Kidney epithelial cell (primary cell): ENCODE results near the gene CMYA5. TPM values are rescaled to one million over a fixed set of nuclear protein-coding genes. Genes with fewer than 3 reads are reported as not detected.

Experiments used
- DNase-seq: peaks from one replicate; pipeline ENCODE4 v3.0.0-alpha.2; 2010; ENCODE audit warnings: low read depth
- H3K27me3 ChIP-seq: 2 replicates; pipeline ENCODE4 v1.6.0; 2011; ENCODE audit warnings: low read length; ENCODE audit not compliant: control insufficient read depth, insufficient read depth
- H3K36me3 ChIP-seq: 2 replicates; pipeline ENCODE4 v1.5.1; 2011; ENCODE audit warnings: low read length; ENCODE audit not compliant: control insufficient read depth, insufficient read depth
- H3K4me3 ChIP-seq: 2 replicates; pipeline ENCODE4 v1.5.1; 2011; ENCODE audit warnings: low read depth, mild to moderate bottlenecking, control low read depth, low read length
- total RNA-seq: library from RNA; depleted of rRNA; stranded (reverse); fragments of >200 nt; gene quantifications from 2 replicates; pipeline ENCODE4 v1.2.3, GENCODE V29; 2015
- TF ChIP-seq, protein P1 (sequence below): IDR thresholded peaks from 2 replicates; pipeline ENCODE4 v1.5.1; 2011; ENCODE audit warnings: mild to moderate bottlenecking, moderate library complexity, low read length, control low read depth, inconsistent platforms; ENCODE audit not compliant: insufficient read depth, poor library complexity, severe bottlenecking

Gene CMYA5
- total RNA-seq, 1 donor from 2014 or later = 0.96 TPM

DNA sequence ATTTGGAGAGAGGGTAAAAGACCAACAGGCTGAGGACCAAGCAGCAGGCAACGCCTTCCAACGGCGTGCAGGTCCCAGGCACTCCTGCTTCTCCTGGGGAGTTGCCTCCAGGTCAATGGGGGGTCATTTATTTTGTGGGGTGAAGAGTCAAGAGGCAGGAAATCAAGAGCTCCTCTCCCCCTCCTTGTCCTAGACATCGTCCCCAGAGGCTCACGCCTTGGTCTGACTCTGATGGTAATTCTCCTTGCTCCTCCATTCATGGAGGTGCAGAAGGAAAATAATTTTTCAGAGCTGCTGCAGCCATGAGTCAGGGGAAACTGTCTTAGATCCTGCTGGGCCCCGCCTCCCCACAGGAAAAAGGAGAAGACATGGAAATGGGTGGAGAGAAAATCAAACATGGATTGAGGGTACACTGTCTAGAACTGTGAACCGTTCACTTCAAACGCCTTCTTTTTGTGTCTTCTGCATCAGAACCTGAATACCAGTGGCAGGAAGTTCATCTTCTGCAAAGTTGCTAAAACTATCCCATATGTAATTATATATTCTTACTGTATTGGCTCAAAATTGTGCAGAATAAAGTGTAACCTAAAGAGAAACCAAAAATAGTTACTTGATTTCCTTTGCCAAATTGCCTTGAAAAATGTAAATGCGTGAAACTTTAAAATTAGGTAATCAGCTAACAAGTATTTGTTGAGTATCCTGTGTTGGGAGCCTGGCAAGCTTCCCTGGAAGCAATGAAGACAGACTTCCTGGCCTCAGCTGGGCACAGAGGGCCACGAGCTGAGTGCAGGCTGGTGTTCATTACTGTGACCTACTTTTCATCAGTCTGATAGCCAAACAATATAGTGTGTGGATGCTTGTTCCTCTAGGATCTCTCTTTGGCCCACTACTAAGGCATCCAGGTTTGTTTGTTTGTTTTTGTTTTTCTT is 142.0 kb downstream of the CMYA5 start:
- TF ChIP-seq, protein P1, sequence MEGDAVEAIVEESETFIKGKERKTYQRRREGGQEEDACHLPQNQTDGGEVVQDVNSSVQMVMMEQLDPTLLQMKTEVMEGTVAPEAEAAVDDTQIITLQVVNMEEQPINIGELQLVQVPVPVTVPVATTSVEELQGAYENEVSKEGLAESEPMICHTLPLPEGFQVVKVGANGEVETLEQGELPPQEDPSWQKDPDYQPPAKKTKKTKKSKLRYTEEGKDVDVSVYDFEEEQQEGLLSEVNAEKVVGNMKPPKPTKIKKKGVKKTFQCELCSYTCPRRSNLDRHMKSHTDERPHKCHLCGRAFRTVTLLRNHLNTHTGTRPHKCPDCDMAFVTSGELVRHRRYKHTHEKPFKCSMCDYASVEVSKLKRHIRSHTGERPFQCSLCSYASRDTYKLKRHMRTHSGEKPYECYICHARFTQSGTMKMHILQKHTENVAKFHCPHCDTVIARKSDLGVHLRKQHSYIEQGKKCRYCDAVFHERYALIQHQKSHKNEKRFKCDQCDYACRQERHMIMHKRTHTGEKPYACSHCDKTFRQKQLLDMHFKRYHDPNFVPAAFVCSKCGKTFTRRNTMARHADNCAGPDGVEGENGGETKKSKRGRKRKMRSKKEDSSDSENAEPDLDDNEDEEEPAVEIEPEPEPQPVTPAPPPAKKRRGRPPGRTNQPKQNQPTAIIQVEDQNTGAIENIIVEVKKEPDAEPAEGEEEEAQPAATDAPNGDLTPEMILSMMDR = no peak

DNA sequence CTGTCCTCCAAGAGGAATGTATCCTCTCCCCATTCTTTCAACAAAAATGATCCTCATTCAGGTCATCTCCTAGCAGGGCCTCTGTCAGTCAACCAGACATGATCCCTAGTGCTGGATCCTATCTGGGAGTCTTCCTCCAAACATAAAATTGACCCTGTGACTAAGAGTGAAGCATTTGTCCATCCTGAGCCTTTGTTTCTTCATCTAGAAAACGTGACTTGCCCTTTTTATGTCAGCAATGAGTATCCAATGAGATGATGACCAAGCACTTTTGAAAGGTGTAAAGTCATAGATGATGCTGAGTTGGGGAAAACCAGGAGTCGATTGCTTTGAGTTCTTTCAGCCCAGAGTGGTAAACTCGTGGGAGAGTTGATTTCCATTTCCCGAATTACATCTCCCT is 143.3 kb downstream of the CMYA5 start:
- TF ChIP-seq, protein P1 = no peak
- Histone ChIP-seq H3K36me3 (no peaks in the 10 kb centered on the region), H3K4me3 (no peak overlapping the region), H3K27me3 (no peaks in the 10 kb centered on the region)
- DNase-seq = no peak

More for the DNA sequence above, 142.0 kb downstream of the CMYA5 start:
- H3K36me3 ChIP-seq = no peaks in the 10 kb centered on the region
- no peak overlapping the region for H3K4me3 ChIP-seq
- no peaks in the 10 kb centered on the region for H3K27me3 ChIP-seq
- DNase-seq = no peak

DNA sequence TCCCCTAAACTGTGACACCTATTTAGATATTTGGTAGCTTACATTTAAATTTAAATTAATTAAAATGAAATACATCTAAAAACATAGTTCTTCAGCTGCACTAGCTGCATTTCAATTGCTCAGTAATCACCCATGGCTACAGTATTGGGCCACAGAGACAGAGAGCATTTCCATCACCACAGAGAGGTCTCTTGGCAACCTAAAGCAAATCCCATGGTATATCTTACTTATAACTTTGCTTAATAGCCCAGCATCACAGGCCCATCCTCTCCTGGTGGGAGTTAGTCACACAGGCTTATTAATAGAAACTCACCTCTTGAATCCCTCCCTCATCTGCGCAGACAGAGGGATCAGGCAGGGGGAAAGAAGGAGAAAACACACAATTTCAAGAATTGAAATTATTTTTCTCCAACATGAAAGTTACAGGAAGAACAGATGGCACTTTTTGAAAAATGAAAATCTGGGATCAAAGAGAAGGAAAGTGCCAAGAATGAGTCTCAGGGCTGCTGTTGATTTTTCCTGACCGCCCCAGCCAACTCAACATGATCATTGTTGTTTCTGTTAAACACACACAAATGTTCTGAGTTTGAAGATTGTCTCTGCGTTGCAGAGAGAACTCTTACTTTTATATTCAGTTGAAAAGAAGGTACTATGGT is 144.6 kb downstream of the CMYA5 start:
- no peak for DNase-seq
- peaks cover 8% of the 10 kb centered on the region for H3K27me3 ChIP-seq
- TF ChIP-seq, protein P1 = no peak
- no peaks in the 10 kb centered on the region for H3K36me3 ChIP-seq
- no peak overlapping the region for H3K4me3 ChIP-seq

DNA sequence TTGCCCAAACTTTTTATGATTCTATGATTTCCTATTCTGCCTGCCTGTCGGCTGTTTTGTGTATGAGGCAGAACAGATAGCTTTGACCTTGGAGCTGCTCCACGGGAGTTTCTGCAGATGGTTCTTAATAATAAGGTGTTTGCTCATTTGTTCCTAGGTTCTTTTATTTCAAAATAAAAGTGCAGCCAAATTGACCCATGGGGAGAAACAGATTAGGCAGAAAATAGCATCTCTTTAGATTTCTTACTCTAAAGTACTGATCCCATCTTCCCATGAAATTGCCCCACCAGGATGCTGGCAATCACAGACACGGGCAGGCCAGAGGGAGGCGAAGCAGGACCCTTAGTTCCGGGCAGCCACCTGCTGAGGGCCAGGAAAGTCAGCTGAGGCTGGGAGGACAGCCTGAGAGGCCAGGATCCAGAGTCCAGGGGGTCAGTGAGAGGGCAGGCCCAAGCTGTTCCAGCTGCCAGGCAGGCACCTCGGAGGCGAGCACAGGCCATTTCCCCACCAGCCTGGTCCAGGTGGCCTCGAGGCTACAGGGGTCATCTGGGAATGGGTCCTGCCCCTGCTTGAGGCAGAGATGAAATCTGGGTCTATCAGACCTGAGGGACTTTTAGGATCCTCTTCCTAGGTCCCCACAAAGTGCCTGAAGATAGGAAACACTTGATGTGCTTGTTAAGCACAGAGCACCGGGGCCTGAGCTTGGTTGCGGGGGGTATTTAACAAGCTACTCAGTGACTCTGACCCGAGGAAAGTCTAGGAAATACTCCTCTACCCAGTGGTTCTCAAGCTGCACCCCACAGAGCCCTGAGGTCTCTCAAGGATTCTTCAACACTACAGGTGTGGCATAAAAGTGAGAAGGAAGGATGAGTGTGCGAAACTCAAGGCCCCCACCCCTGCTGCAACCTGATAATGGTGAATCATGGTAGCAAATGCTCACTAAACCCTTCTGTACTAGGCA is 145.4 kb downstream of the CMYA5 start:
- H3K27me3 ChIP-seq = peaks cover 15% of the 10 kb centered on the region
- H3K36me3 ChIP-seq = no peaks in the 10 kb centered on the region
- DNase-seq = no peak
- TF ChIP-seq, protein P1 = no peak
- H3K4me3 ChIP-seq = no peak overlapping the region

DNA sequence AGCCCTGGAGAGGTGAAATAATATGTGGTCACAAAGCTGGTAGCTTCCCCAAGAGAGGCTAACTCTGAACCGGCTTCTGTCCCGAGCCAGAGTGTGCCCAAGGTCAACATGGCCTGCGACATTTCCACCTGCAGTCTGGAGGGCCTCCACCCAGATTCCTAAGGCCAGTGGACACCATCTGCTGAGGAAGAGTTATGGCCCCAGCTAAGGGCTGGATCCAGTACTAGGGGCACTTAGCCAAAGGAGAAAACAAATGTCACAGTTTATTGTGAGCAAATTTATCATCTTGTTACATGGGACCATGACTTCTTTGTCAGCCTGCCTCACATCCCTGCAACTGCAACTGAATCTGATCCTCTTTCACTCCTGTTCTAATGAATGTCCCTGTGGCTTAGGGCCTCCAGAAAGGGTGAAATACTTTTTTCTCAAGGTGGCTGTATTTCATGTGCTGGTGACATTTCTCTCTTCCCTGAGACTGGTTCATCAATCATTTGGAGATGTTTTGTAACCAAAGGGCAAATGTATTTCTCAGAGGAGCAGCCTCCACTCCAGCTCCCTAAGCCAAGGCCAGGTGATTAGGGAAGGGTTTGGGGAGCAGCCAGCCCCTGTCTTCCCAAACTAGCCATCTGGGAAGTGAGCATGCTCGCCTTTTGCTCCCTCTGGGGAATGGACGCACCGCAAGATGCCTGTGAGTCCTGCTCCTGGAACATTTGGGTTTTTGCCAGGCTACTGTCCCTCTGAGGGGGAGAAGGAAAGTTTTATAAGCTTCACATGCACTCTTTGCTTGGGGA is 148.3 kb downstream of the CMYA5 start:
- TF ChIP-seq, protein P1 = no peak
- DNase-seq = no peak

More for the DNA sequence above, 148.3 kb downstream of the CMYA5 start:
- peaks cover 17% of the 10 kb centered on the region for H3K27me3 ChIP-seq
- no peak overlapping the region for H3K4me3 ChIP-seq
- no peaks in the 10 kb centered on the region for H3K36me3 ChIP-seq
